Measurements from ENCODE around the gene WDR7.
"Not testable (repeated sequence)": the region's sequence is repeated elsewhere in the genome, so short reads cannot be mapped to it uniquely, and the experiment has no call there.

Gene WDR7

GRCh38 chr18:56654280-56654679 lies 3.1 kb downstream of the WDR7 start:
- DNase-seq (ENCODE audit: low read depth in 2 of 2) = not testable (repeated sequence)

- no peak for DNase-seq (ENCODE audit: low read depth in 2 of 2)
These were observed 7.1 kb downstream of the WDR7 start for GRCh38 chr18:56658261-56658660.

- no peak for DNase-seq (ENCODE audit: low read depth in 2 of 2)
These were observed 8.0 kb downstream of the WDR7 start for GRCh38 chr18:56659111-56659510.

- no peak for DNase-seq (ENCODE audit: low read depth in 2 of 2)
These were observed 9.5 kb downstream of the WDR7 start for GRCh38 chr18:56660655-56661054.

- DNase-seq (ENCODE audit: low read depth in 2 of 2) = no peak
These were observed 10.4 kb downstream of the WDR7 start for GRCh38 chr18:56661360-56662062.

GRCh38 chr18:56662063-56662408 lies 10.9 kb downstream of the WDR7 start:
- no peak for DNase-seq (ENCODE audit: low read depth in 2 of 2)

- DNase-seq (ENCODE audit: low read depth in 2 of 2) = no peak
These were observed 11.3 kb downstream of the WDR7 start for GRCh38 chr18:56662502-56662901.

GRCh38 chr18:56662902-56663301 lies 11.7 kb downstream of the WDR7 start:
- DNase-seq (ENCODE audit: low read depth in 2 of 2) = no peak

GRCh38 chr18:56672391-56672790 lies 21.2 kb downstream of the WDR7 start:
- DNase-seq (ENCODE audit: low read depth in 2 of 2) = no peak

- no peak for DNase-seq (ENCODE audit: low read depth in 2 of 2)
These were observed 21.8 kb downstream of the WDR7 start for GRCh38 chr18:56672981-56673380.

GRCh38 chr18:56676639-56677038 lies 25.5 kb downstream of the WDR7 start:
- DNase-seq (ENCODE audit: low read depth in 2 of 2) = no peak

GRCh38 chr18:56678836-56679565 lies 27.8 kb downstream of the WDR7 start:
- no peak for DNase-seq (ENCODE audit: low read depth in 2 of 2)

GRCh38 chr18:56684277-56684676 lies 33.1 kb downstream of the WDR7 start:
- DNase-seq (ENCODE audit: low read depth in 2 of 2) = no peak

- DNase-seq (ENCODE audit: low read depth in 2 of 2) = no peak
These were observed 40.4 kb downstream of the WDR7 start for GRCh38 chr18:56691530-56691929.

- DNase-seq (ENCODE audit: low read depth in 2 of 2) = no peak
These were observed 45.8 kb downstream of the WDR7 start for GRCh38 chr18:56696966-56697365.

- no peak for DNase-seq (ENCODE audit: low read depth in 2 of 2)
These were observed 51.8 kb downstream of the WDR7 start for GRCh38 chr18:56702946-56703345.

- no peak for DNase-seq (ENCODE audit: low read depth in 2 of 2)
These were observed 58.3 kb downstream of the WDR7 start for GRCh38 chr18:56709463-56709862.

- no peak for DNase-seq (ENCODE audit: low read depth in 2 of 2)
These were observed 60.7 kb downstream of the WDR7 start for GRCh38 chr18:56711708-56712445.

GRCh38 chr18:56712761-56713160 lies 61.6 kb downstream of the WDR7 start:
- no peak for DNase-seq (ENCODE audit: low read depth in 2 of 2)

GRCh38 chr18:56715121-56715520 lies 64.0 kb downstream of the WDR7 start:
- DNase-seq (ENCODE audit: low read depth in 2 of 2) = no peak

GRCh38 chr18:56716692-56717146 lies 65.6 kb downstream of the WDR7 start:
- no peak for DNase-seq (ENCODE audit: low read depth in 2 of 2)

- DNase-seq (ENCODE audit: low read depth in 2 of 2) = no peak
These were observed 69.9 kb downstream of the WDR7 start for GRCh38 chr18:56721031-56721430.

- no peak for DNase-seq (ENCODE audit: low read depth in 2 of 2)
These were observed 70.3 kb downstream of the WDR7 start for GRCh38 chr18:56721491-56721890.
